Kasumi-1 (cell line): ENCODE measurements around the gene C9orf152.
"Not testable (repeated sequence)": the region's sequence is repeated elsewhere in the genome, so short reads cannot be mapped to it uniquely, and the experiment has no call there.

Experiments used
- DNase-seq, 2 experiments: peaks; one replicate each; lab custom pipeline; 2025; lab: John Stamatoyannopoulos, UW

Gene C9orf152

GRCh38 chr9:110214586-110215355, 6.8 kb upstream of the C9orf152 start:
- DNase-seq: no peak

GRCh38 chr9:110214090-110214489, 6.1 kb upstream of the C9orf152 start:
- no peak for DNase-seq

- DNase-seq: no peak
Measured at GRCh38 chr9:110213413-110214044, 5.6 kb upstream of the C9orf152 start.

GRCh38 chr9:110207071-110207641, 803 bp downstream of the C9orf152 start:
- no peak for DNase-seq

GRCh38 chr9:110206389-110206788, 1.6 kb downstream of the C9orf152 start:
- DNase-seq: no peak

GRCh38 chr9:110205612-110206011, 2.3 kb downstream of the C9orf152 start:
- not testable (repeated sequence) for DNase-seq

GRCh38 chr9:110202232-110202631, 5.7 kb downstream of the C9orf152 start:
- no peak for DNase-seq

GRCh38 chr9:110199643-110200042, 8.3 kb downstream of the C9orf152 start:
- no peak for DNase-seq

- no peak for DNase-seq
Measured at GRCh38 chr9:110198357-110198756, 9.6 kb downstream of the C9orf152 start.

- DNase-seq: no peak
Measured at GRCh38 chr9:110197330-110198187, 10.4 kb downstream of the C9orf152 start.

GRCh38 chr9:110196084-110196499, 11.9 kb downstream of the C9orf152 start:
- not testable (repeated sequence) for DNase-seq

GRCh38 chr9:110192531-110193261, 15.3 kb downstream of the C9orf152 start:
- DNase-seq: no peak

- no peak for DNase-seq
Measured at GRCh38 chr9:110191615-110192014, 16.3 kb downstream of the C9orf152 start.

- DNase-seq: no peak
Measured at GRCh38 chr9:110189559-110190320, 18.2 kb downstream of the C9orf152 start.

GRCh38 chr9:110188991-110189390, 19.0 kb downstream of the C9orf152 start:
- peak; percentile 52 to 57 for DNase-seq

- no peak for DNase-seq
Measured at GRCh38 chr9:110188101-110188500, 19.9 kb downstream of the C9orf152 start.

GRCh38 chr9:110187126-110187525, 20.8 kb downstream of the C9orf152 start:
- DNase-seq: no peak

GRCh38 chr9:110186254-110186653, 21.7 kb downstream of the C9orf152 start:
- no peak for DNase-seq

GRCh38 chr9:110185806-110186205, 22.2 kb downstream of the C9orf152 start:
- no peak for DNase-seq

- peak; percentile 84 to 85 for DNase-seq
Measured at GRCh38 chr9:110183208-110184145, 24.5 kb downstream of the C9orf152 start.
